AG04450 (cell line): ENCODE data around the gene GPR62. TPM values are rescaled to one million over a fixed set of nuclear protein-coding genes. Genes with fewer than 3 reads are reported as not detected.

Experiments
- CTCF ChIA-PET: fragments of 300-600, 350-600 bp; formaldehyde crosslinking; extraction: SDS; loops from one replicate; lab custom pipeline; 2022; ENCODE audit warnings: antibody characterized with exemption, inconsistent platforms; lab: Charles Lee
- POLR2A ChIA-PET: fragments of 350-600 bp; formaldehyde crosslinking; extraction: SDS; loops from one replicate; lab custom pipeline; 2021; ENCODE audit warnings: antibody characterized with exemption, inconsistent platforms; lab: Yijun Ruan, JAX
- DNase-seq: peaks from one replicate; pipeline ENCODE4 v3.0.0-alpha.2; 2011; ENCODE audit warnings: low read depth, low spot score
- H3K27ac ChIP-seq: one replicate; pipeline ENCODE4 v1.5.1; 2012; ENCODE audit warnings: low read depth, low read length, control low read depth
- H3K27me3 ChIP-seq: one replicate; pipeline ENCODE4 v1.6.0; 2012; ENCODE audit warnings: low read length; ENCODE audit not compliant: control insufficient read depth, insufficient read depth
- H3K4me3 ChIP-seq: 2 replicates; pipeline ENCODE4 v1.5.1; 2011; ENCODE audit warnings: mild to moderate bottlenecking, low read depth, low read length, control low read depth
- H3K9me3 ChIP-seq: 2 replicates; pipeline ENCODE4 v1.5.1; 2012; ENCODE audit warnings: low read length; ENCODE audit not compliant: control insufficient read depth, insufficient read depth
- polyA plus RNA-seq: library from polyadenylated mRNA; depleted of rRNA; stranded (reverse); fragments of >200 nt; gene quantifications from 2 replicates; pipeline ENCODE4 v1.2.3, GENCODE V29; 2011
- TF ChIP-seq, protein P1 (sequence below): IDR thresholded peaks from 2 replicates; pipeline ENCODE4 v1.5.1; 2011; ENCODE audit warnings: low read depth, low read length, control low read depth, inconsistent platforms

Gene GPR62
- polyA plus RNA-seq, 1 experiment: not detected

DNA sequence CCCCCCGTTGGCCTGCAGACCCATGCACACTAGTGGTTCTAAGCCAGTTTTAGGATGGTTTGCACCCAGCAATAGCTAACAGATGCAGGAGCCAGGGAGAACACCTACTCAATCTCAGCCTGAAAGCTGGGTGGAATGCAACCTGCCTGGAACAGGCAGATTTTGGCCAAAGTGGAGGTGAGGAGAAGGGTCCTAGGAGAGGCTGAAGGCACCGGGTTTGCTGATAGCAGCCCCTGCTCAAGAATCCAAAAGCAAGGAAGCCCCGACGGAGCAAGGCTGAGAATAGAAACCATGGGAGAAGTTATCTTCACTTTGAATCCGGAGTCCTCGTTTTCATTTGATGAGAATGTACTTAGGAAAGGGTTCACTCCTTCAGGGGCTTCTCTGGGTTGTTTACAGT lies 23.4 kb upstream of the GPR62 start:
- TF ChIP-seq, protein P1, sequence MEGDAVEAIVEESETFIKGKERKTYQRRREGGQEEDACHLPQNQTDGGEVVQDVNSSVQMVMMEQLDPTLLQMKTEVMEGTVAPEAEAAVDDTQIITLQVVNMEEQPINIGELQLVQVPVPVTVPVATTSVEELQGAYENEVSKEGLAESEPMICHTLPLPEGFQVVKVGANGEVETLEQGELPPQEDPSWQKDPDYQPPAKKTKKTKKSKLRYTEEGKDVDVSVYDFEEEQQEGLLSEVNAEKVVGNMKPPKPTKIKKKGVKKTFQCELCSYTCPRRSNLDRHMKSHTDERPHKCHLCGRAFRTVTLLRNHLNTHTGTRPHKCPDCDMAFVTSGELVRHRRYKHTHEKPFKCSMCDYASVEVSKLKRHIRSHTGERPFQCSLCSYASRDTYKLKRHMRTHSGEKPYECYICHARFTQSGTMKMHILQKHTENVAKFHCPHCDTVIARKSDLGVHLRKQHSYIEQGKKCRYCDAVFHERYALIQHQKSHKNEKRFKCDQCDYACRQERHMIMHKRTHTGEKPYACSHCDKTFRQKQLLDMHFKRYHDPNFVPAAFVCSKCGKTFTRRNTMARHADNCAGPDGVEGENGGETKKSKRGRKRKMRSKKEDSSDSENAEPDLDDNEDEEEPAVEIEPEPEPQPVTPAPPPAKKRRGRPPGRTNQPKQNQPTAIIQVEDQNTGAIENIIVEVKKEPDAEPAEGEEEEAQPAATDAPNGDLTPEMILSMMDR: no peak
- no peak overlapping the region for H3K4me3 ChIP-seq
- DNase-seq: no peak
- no peaks in the 10 kb centered on the region for H3K9me3 ChIP-seq
- ChIA-PET POLR2A (interaction anchor here (0.6 kb wide), 1 partner anchor 38 kb away, joined by 5 read pairs; no protein-coding TSS in a partner anchor), CTCF (interaction anchor here (1.5 kb wide), 1 partner anchor 10 kb away, joined by 3 read pairs; the partner anchor contains the start of genes PARP3 and RRP9)
- no peak overlapping the region for H3K27ac ChIP-seq
- H3K27me3 ChIP-seq: no peaks in the 10 kb centered on the region

DNA sequence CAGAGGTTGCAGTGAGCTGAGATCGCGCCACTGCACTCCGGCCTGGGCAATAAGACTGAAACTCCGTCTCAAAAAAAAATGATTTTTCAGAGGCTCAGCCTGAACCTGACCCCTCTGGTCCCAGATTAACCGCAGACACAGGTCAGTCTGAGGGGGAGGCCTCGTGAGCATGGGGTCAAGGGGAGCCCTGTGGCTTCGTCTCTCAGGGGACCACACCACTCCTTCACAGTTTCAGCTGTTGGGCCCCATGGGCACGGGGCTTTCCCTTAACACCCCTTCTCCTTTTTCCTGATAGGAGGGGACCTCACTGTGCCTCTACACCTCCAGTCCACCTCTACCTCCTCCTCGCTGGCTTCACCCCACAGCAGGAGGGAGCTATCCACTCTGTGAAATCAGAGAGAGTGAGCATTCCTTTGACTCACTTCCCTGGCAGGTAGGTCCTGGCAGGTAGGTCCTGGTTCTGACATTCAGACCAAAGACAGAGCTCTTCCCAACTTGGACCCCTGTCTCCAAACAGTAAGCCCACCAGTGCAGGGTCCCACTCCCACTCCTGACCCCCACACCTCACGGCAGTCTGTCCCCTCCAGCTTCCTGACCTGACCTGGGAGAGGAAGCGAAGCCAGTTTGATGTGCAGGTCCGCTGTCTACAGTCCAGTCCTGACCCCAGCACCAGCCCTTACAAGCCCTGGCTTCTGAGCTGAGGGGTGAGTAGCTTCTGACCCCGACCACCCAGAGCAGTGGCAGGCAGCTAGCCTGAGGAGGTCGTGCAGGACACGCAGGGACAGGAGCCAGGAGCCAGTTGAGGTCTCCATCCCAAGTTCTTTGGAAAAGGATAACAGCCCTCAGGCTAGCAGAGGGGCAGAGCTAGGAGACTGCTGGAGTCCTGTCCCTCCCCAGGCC lies 22.5 kb upstream of the GPR62 start:
- H3K4me3 ChIP-seq: no peak overlapping the region
- DNase-seq: no peak
- TF ChIP-seq, protein P1: no peak
- no peaks in the 10 kb centered on the region for H3K9me3 ChIP-seq
- no peaks in the 10 kb centered on the region for H3K27me3 ChIP-seq
- H3K27ac ChIP-seq: no peak overlapping the region
- POLR2A ChIA-PET: no interaction called here
- CTCF ChIA-PET: no interaction called here

GRCh38 chr3:51933471-51934138 lies 21.6 kb upstream of the GPR62 start:
- TF ChIP-seq, protein P1: no peak
- POLR2A ChIA-PET: no interaction called here
- Histone ChIP-seq H3K27me3 (no peaks in the 10 kb centered on the region), H3K27ac (no peak overlapping the region), H3K4me3 (no peak overlapping the region), H3K9me3 (no peaks in the 10 kb centered on the region)
- CTCF ChIA-PET: no interaction called here
- no peak for DNase-seq

GRCh38 chr3:51934139-51934850 lies 20.9 kb upstream of the GPR62 start:
- Histone ChIP-seq H3K4me3 (no peak overlapping the region), H3K9me3 (no peaks in the 10 kb centered on the region), H3K27me3 (no peaks in the 10 kb centered on the region), H3K27ac (no peak overlapping the region)
- ChIA-PET CTCF (no interaction called here), POLR2A (interaction anchor here (0.6 kb wide), 1 partner anchor 20 kb away, joined by 4 read pairs; no protein-coding TSS in a partner anchor)
- no peak for DNase-seq
- TF ChIP-seq, protein P1: no peak
